ENCODE measurements around the gene GDAP1L1.
A peak's percentile ranks its signal among the peaks of the same experiment; 100 is the strongest.

GDAP1L1 gene

DNA sequence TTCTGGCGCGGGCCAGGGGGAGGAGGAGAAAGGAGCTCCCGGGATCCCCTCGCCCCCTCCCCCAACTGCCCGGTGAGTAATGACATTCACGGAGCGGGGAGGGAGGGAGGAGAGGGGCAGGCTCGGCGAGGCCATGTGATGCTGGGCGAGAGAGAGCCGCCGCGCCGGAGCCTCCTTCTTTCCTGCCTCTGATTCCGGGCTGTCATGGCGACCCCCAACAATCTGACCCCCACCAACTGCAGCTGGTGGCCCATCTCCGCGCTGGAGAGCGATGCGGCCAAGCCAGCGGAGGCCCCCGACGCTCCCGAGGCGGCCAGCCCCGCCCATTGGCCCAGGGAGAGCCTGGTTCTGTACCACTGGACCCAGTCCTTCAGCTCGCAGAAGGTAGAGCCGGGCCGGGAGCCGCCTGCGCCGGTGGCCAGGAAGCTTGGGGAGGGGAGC, at the start of gene GDAP1L1:
Gene GDAP1L1, plus strand, starts transcription at position 178 of the 441 bp plus-strand sequence. Its CDS starts 27 bp downstream, at position 205.
- peak; percentile 33 to 53 for DNase-seq

DNA sequence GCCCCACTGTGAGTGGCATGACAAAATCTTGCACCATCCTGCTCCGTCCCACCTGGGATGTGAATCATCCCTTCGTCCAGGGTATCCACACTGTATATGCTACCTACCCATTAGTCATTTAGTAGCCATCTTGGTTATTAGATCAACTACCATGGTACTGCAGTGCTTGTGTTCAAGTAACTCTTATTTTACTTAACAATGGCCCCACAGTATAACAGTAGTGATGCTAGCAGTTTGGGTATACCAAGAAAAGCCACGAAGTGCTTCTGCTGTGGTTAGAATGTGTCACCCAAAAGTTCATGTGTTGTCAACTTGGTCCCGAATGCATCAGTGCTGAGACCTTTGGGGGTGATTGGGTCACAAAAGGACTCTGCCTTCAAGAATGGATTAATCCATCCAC, 48.2 kb upstream of the GDAP1L1 start:
- DNase-seq = no peak

DNA sequence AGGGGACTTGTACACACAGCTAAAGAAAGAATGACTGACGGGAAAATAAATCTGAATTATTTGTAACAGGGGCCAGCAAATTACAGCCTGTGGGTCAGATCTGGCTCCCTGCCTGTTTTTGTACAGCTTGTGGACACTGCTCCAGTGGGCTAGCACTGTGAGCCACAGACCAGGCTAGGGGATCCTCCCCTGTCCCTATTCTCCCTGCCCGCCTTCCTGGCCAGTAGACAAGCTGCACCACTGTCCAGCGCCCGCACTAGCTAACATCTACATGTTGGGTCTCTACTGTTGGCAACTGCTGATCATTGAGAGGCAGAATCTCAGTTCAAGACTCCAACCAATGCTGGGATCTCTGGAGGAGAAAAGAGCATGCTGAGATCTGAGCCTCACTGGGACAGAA, 47.2 kb upstream of the GDAP1L1 start:
- DNase-seq = no peak

DNA sequence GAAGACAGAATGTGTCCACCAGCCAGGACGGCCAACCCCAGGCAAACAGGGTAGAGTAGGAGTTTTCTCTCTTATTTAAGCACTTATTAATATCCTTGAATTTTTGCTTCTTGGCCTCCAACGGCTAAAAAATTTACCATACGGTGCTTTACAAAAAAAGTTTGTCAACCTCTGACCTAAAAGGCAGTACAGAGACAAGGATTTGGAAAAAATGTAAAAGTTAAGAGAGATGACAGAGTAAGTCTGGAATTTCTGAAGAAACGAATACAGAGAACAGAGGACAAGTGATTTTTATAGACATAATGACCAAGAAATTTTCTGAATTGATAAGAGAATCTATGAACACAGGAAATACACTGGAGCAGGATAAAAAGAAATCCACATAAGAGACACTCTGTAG, 46.7 kb upstream of the GDAP1L1 start:
- no peak for DNase-seq

DNA sequence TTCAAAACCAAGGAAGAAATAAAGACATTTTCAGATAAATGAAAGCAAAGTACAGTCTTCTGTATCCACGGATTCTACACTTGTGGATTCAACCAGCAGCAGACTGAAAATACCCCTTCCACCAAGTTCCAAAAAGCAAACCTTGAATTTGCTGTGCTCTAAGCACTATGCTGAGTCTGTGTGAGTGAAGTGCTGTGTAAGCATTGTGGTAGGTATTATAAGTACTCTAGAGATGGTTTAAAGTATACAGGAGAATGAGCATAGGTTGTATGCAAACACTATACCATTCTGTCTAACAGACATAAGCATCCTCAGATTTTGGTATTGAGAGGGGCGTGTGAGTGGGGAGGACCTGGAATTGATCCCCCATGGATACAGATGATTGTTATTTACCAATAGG, 46.1 kb upstream of the GDAP1L1 start:
- DNase-seq = no peak

DNA sequence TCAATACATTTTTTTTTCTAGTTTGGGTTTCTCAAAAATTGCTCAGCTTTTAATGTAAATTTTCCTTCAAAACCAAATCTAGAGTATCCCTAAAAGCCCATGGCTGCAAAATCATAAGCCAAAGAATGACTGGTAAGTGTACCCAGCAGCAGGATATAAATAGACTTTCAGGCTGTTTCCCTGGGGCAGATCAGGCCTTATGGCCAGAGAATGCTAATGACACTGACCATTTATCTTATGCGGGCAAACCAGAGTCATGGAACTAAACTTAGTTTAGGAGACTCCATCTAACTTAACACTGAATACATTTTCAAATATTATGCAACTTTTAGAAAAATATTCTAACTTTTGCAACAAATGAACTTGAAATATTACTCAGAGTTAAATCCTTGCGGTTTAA, 43.9 kb upstream of the GDAP1L1 start:
- no peak for DNase-seq

DNA sequence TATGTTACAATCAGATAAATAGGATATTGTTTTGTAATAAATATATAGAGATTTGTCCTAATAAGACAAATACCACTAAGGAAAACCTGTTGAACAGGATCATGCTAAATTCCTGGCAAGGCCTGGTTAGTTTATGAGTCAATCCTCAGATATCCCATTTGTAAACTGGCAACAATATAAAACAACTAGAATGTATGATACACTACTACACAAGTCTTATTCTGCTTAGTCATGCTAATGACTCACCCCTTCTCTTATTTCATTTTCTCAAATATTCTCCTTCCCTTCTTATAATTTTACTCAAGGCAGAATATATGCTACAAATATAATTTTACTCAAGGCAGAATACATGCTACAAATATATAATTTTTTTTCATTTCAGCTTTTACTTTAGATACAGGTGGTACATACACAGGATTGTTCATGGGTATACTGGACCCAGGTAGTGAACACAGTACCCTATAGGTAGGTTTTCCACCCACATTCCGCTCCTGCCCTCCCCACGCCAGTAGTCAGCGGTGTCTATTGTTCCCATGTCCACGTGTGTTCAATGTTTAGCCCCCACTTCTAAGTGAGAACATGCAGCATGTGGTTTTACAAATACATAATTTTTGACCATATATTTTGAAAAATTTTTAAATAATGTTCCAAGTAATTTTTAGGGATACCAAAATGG, 42.8 kb upstream of the GDAP1L1 start:
- no peak for DNase-seq

DNA sequence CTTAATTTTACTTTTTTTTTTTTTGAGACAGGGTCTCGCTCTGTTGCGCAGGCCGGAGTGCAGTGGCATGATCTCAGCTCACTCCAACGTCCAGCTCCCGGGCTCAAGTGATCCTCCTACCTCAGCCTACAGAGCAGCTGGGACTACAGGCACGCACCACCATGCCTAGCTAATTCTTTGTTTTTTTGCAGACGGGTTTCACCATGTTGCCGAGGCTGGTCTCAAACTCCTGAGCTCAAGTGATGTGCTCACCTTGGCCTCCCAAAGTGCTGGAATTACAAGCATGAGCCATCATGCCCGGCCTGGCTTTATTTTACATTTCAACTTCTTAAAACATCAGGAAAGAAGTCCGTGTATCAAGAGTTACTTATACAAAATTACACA, 42.3 kb upstream of the GDAP1L1 start:
- no peak for DNase-seq

DNA sequence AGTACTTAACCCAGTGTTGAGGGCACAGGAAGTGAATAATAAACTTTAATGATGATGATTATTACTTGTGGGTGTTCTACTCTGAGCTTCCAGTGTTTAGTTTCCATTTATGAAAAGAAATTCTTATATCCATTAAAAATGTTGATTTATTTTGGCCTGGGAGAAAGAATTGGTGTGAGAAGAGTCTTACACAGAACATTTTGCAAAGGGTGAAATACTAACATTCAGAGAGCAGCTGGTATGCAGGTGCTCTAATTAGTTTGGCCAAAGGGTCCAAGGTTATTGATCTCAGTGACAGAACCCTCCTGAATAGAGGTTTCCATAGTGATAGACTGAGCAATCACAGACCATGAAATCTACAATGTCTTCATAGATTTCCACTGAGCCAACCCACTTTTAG, 41.0 kb upstream of the GDAP1L1 start:
- DNase-seq = no peak

DNA sequence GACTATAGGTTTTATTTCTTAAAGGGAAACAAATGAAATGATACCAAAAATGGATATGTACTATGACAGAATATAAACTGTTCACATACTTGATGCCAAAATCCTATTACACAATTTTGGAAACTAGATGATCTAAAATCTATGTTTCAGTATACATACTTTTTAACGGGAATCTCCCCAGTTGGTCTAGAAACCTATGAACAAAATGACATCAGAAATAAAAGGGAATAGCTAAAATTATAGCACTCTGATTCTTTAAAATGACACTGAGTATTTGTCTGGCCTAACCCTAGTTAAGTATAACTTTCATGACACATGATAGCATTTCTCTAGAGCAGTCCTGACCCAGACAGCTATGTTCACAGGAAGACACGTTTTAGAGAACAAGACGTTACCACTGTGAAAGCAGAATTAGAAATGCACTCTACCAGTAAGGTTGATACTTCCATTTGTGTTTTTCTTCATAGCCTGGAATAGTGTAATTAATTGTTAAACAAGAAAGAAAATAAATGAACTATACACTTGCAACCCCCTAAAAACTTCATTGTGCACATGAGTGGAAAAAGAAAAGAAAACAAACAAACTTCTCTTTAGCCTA, 39.9 kb upstream of the GDAP1L1 start:
- DNase-seq = no peak

DNA sequence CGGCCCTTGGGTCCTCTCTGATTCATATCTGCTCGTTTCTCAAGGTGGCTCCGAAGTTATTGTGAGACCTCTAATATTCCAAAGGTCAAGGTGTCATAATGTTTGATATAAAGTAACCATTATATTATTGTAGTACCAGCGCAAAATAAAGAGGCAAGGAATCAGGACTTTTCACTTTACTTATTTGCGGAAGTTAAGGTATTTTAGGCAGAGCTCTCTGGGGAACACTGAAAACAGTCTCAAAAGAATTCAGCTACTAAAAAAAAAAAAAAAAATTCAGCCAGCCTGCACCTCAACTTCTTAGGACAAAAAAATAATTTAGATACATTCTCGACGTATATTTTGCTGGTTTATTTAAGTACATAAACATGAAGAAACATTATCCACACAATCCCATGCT, 38.9 kb upstream of the GDAP1L1 start:
- DNase-seq = no peak

DNA sequence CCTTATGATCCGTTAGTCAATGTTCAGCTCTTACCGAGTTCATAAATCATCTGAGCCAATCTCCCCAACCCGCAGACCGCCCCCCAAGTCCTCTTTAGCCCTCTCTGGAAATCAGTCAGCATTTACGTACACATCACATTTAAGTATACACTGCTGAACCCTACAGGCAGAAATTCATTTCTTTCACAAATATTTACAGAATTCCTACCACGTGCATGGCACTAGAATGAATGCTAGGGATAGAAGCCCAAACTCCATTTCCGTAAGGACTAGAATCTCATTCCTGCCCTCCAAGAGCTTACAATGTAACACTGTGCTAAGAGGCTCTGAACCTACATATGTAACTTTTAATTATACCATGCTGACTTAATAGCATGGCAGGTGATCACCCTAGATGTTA, 38.3 kb upstream of the GDAP1L1 start:
- no peak for DNase-seq

DNA sequence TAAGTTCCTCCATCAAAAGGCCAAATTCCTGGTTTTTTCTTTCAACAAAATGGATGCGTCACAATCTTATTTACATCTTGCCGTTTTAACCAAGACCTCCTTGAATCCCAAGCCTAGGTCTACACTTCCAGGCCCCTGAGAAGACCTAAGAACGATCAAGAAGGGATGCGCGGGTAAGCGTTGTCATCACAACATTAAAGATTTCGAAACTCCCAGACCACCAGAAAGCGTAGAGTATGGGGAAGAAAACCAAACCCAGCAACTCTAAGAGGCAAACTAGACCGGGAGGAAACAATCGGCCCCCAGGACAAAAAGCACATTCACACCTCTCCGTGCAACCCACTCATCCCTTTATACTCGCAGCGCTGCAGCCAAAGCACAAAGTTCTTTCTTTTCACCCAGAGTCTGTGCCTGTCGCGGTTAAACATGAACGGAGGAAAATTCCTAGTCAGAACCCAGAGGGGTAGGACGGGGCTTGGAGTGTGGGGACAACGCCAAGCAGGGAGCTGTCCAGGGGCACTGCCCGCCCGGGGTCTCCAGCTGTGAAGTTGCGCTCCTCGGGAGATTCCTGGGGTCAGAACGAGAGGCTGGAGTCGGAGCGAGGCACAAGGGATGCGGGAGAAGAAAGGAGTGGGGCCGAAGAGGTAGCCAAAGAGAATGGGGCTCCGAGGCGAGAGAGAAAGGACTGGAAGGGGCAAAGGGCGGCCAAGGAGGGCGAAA, 37.3 kb upstream of the GDAP1L1 start:
- no peak for DNase-seq

DNA sequence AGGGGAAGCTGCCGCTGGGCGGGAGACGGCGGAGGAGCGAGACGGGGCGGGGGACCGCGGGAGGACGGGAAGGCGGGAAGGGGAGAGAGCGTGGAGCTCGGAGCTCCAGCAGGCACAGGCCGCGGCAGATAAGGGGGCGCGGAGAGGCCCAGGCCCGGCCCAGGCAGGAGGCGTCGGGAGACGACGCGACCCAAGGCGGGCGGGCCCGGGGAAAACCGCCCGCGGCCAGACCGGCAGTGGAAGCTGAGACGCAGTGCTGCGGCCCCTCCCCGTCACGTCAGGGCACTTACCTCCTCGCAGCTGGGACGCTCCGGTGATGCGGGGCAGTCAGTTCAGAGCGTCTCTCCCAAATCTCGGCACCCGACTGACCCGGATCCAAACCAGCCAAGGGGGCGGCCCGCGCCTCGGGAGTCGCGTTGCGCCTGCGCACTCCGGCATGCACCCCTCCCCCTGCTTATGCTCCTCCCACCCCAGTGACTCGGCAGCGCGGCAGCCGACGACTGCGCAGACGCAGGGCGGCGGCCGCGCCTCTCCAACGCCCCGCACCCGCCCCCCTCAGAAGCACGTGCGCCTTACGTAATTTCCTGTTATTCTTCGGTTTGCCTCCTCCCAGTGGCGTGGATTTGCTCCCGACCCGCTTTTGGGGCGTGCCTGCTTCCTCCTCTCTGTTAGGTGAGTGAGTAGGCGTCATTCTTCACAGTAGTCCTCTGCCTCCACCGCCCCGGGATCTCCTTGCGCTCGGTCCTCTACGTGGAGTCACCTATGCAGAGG, 36.5 kb upstream of the GDAP1L1 start, which contains the start of gene OSER1:
Gene OSER1, minus strand, starts transcription at position 366 of the 771 bp plus-strand sequence. CDS start 3,814 bp downstream, outside the sequence.
- peak; percentile 95 for DNase-seq

DNA sequence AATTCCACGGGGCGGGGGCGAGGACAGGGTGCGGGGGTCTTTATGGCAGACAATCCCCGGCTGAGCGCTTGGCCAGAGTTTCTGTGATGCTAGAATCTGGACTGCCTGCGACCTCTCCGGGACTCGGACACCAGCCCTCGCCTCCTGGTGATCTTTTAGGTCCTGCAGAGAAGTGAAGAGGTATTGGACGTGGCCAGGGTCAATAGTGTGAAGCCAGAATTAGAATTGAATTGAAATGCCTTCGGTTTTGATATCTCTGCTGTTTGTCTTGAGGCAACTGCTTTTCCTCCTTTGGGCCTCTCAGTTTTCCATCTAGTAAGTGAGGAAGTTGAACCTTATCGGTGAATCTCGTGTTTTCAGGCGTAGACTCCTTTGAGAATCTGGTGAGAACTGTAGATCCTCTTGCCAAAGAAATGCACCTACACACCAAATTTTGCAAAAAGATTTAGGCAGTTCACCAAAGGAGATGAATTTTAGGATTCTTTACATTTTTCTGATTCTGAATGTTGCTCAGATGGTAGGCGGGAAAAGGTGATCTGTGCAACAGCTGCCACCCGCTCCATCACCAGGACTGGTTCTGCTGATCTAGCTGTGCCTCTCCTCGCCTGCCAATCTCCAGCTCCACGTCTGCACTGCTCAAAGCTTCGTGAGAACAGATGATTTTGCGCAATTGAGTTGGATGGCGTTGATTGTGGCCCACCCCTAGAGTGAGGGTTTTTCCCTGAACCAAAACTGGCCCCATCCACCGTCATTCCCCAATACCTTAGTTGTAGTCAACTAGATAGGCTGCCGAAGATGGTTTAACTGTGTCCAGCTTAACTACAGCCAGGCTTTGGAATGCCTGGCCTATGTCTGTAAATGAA, 35.7 kb upstream of the GDAP1L1 start:
- DNase-seq = no peak

DNA sequence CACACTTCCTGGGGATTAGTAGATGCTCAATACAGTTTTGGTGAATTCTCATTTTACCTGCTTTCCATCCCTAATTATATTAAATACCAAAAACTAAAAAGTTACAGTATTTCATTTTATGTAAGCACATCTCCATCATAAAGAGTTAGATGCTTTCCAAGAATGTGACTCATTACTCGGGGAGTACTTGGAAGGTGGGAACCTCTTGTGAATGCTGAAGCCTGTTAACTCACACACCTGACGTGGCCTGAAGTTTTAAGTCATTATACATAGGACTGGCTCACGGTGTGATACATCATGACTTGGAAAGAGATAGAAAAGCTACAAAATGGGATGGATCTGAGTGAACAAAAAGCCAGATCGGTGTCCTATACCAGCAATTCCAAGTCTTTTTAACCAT, 34.3 kb upstream of the GDAP1L1 start:
- DNase-seq = no peak

DNA sequence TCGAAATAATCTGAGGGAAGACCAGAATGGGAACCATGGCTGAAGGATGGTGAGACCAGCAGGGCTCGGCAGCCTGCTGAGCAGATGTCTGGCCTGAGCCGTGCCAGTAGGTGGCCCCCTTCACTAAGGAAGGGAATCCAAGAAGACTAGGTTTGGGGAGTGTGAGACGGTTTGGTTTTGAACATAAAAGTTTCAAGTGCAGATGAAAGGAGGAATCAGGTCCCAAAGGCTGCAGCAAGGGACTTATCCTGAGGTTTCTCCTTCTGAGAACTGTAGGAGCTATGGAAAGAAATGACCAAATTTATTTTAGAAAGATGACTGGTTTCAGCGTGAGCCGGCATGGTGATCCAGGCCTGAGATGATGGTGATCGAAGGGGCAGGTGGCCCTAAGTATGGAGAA, 32.0 kb upstream of the GDAP1L1 start:
- DNase-seq = peak; percentile 6 to 42

DNA sequence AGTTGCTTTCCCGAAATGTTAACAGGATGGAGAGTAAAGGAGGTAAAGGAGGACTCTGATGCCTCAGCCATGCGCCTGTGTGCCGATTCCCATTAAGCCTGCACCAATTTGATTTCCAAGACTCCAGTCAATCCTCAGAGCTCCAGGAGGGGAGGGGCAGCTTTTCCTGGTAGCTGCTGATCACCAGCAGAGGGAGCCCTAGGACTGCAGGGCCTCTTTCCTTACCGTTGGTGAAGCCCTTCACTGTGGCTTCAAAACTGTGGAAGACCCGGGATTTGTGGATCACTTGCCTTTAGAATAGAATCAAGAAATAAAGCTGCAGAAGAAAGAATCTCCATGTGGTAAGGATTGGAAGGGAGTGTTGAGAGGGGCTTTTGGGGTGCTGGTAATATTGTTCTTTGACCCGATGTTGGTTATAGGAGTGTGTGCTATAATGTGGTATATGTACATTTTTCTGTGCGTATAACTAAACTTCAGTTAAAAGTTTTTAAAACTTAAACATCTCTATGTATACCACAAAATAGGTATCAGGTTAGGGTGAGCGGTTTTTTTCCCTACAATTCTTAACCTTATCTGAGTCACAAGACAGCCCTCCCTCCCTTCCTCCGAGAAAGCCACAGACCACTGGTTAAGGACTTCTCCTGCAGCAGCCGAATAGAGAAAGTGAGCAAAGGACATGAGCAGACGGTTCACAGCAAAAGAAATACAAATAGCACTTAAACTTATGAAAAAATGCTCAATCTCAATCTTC, 29.6 kb upstream of the GDAP1L1 start:
- peak; percentile 69 to 74 for DNase-seq

DNA sequence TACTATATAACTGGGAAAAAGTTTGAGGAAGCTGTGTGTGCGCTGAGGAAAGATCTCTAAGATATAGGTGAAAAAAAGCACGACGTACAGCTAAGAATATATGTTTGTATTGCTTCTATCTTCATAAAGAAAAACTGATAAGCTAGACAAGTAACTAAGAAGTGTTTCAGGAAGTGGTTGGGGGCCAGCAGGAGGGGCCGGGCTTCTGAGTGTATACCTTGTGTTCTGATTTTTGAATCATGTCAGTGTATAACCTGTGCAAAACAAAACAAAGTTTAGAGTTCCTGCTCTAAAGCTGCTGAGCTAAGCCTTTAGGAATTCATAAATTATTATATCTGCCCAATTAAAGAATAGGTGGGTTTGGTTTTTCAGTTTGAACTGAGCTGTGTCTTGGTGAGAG, 28.7 kb upstream of the GDAP1L1 start:
- DNase-seq = no peak

DNA sequence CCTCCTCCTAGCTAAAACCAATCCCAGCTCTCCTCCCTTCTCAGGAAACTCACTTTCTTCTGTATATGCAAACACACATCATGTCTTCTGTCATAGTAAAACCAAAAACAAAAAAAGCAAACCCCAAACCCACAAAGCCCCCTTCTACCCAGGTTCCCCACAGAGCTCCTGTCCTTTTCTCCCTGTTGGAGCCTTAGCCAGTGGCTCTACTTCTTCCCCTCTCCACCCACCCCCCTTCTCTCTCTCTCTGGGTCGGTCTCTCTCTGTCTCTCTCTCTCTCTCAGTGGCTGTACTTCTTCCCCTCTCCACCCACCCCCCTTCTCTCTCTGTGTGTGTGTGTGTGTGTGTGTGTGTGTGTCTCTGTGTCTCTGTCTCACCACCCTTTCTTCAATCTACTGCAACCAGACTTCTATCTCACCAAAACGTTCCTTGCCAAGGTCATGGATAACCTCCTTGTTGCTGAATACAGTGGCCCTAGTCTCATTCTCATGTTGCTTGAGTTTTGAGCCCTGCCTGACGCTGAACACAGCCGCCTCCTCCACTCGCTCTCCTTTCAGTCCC, 27.9 kb upstream of the GDAP1L1 start:
- DNase-seq = no peak

DNA sequence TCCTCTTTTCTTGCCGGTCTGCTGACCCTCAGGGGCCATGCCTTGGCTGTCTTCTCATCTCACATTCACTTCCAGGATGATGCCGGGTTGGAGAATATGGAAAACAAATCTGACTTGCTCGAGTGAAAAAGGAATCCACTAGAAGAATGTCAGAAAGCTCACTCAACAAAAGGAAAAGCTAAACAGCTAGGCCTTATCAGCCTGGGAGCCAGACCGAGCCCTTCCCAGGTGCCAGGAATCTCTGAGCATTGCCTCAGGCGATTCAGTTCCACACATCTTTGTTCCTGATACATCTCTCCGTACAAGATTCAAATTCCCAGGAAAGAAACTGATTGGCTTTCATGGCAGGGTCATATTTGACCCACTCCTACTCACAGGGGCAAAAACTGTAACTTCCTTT, 27.3 kb upstream of the GDAP1L1 start:
- DNase-seq = no peak
